ENCODE results near the gene ZSCAN5B.

ZSCAN5B gene

GRCh38 chr19:56147307-56147706 is 50.3 kb downstream of the ZSCAN5B start:
- in situ Hi-C loops (cut with MboI; ENCODE audit: low sequenced_read_pairs), result no loop called here

- in situ Hi-C loops (cut with MboI; ENCODE audit: low sequenced_read_pairs), result no loop called here
These were observed 50.7 kb downstream of the ZSCAN5B start for GRCh38 chr19:56146904-56147303.

- in situ Hi-C loops (cut with MboI; ENCODE audit: low sequenced_read_pairs), result no loop called here
These were observed 51.9 kb downstream of the ZSCAN5B start for GRCh38 chr19:56145698-56146097.

- in situ Hi-C loops (cut with MboI; ENCODE audit: low sequenced_read_pairs), result no loop called here
These were observed 52.8 kb downstream of the ZSCAN5B start for GRCh38 chr19:56144831-56145230.

GRCh38 chr19:56144376-56144775 is 53.2 kb downstream of the ZSCAN5B start:
- in situ Hi-C loops (cut with MboI; ENCODE audit: low sequenced_read_pairs), result no loop called here

- in situ Hi-C loops (cut with MboI; ENCODE audit: low sequenced_read_pairs), result no loop called here
These were observed 54.6 kb downstream of the ZSCAN5B start for GRCh38 chr19:56142897-56143434.

- in situ Hi-C loops (cut with MboI; ENCODE audit: low sequenced_read_pairs), result no loop called here
These were observed 55.3 kb downstream of the ZSCAN5B start for GRCh38 chr19:56142087-56142787.

- in situ Hi-C loops (cut with MboI; ENCODE audit: low sequenced_read_pairs), result no loop called here
These were observed 56.1 kb downstream of the ZSCAN5B start for GRCh38 chr19:56141417-56141993.

GRCh38 chr19:56140583-56141416 is 56.8 kb downstream of the ZSCAN5B start, which contains the start of gene ZNF444:
TSS of gene ZNF444 (plus strand) at chr19:56141287. CDS start at chr19:56146912, 5,625 bp downstream.
- in situ Hi-C loops (cut with MboI; ENCODE audit: low sequenced_read_pairs), result no loop called here

- in situ Hi-C loops (cut with MboI; ENCODE audit: low sequenced_read_pairs), result no loop called here
These were observed 57.6 kb downstream of the ZSCAN5B start for GRCh38 chr19:56139847-56140582.
